GM08714 (cell line): ENCODE data around the gene LRRC8A.

Experiments used
- H3K4me3 ChIP-seq: fragments of 200-500 bp; sonication (Bioruptor generic); 2 replicates; pipeline ENCODE4 v1.5.1; 2014; ENCODE audit warnings: mild to moderate bottlenecking, low read length, inconsistent platforms
- ZNF274 ChIP-seq: IDR thresholded peaks from 2 replicates; pipeline ENCODE4 v1.6.1; 2012; ENCODE audit warnings: mild to moderate bottlenecking, low read depth, low read length

Gene LRRC8A

GRCh38 chr9:128891321-128892220 lies 9.6 kb downstream of the LRRC8A start:
- no peak overlapping the region for H3K4me3 ChIP-seq
- TF ChIP-seq ZNF274: no peak

GRCh38 chr9:128892221-128892921 lies 10.4 kb downstream of the LRRC8A start:
- TF ChIP-seq ZNF274: no peak
- no peak overlapping the region for H3K4me3 ChIP-seq

GRCh38 chr9:128893354-128893753 lies 11.4 kb downstream of the LRRC8A start:
- H3K4me3 ChIP-seq: no peak overlapping the region
- no peak for TF ChIP-seq ZNF274

GRCh38 chr9:128894764-128895163 lies 12.8 kb downstream of the LRRC8A start:
- no peak for TF ChIP-seq ZNF274
- H3K4me3 ChIP-seq: no peak overlapping the region

- no peak for TF ChIP-seq ZNF274
- H3K4me3 ChIP-seq: no peak overlapping the region
These were observed 13.6 kb downstream of the LRRC8A start for GRCh38 chr9:128895556-128895955.

- H3K4me3 ChIP-seq: no peak overlapping the region
- TF ChIP-seq ZNF274: no peak
These were observed 16.4 kb downstream of the LRRC8A start for GRCh38 chr9:128898382-128898781.

- H3K4me3 ChIP-seq: no peak overlapping the region
- no peak for TF ChIP-seq ZNF274
These were observed 17.1 kb downstream of the LRRC8A start for GRCh38 chr9:128898845-128899565.

GRCh38 chr9:128899566-128900322 lies 17.8 kb downstream of the LRRC8A start:
- no peak for TF ChIP-seq ZNF274
- H3K4me3 ChIP-seq: no peak overlapping the region

- TF ChIP-seq ZNF274: no peak
- no peak overlapping the region for H3K4me3 ChIP-seq
These were observed 19.4 kb downstream of the LRRC8A start for GRCh38 chr9:128901379-128901778.

GRCh38 chr9:128901822-128902221 lies 19.9 kb downstream of the LRRC8A start:
- H3K4me3 ChIP-seq: no peak overlapping the region
- TF ChIP-seq ZNF274: no peak

- H3K4me3 ChIP-seq: no peak overlapping the region
These were observed 20.6 kb downstream of the LRRC8A start for GRCh38 chr9:128902351-128903078.

GRCh38 chr9:128903079-128903461 lies 21.1 kb downstream of the LRRC8A start:
- no peak for TF ChIP-seq ZNF274
- no peak overlapping the region for H3K4me3 ChIP-seq

More at GRCh38 chr9:128902351-128903078, 20.6 kb downstream of the LRRC8A start:
- TF ChIP-seq ZNF274: no peak
